ENCODE data around the gene XPNPEP1.

DNA sequence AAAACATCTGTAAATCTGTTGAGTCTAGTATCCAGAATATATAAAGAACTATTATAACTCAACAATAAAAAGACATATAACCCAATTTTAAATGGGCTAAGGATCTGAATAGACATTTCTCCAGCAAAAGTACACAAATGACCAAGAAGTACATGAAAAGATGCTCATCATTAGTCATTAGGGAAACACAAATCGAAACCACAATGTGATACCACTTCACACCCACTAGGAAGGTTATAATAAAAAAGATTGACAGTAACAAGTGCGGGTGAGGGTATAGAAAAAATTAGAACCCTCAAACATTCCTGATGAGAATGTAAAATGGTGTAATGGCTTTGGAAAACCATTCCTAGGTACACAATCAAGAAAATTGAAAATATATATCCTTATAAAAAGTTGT lies 4.1 kb downstream of the XPNPEP1 start:
- TF ChIP-seq, protein P1, sequence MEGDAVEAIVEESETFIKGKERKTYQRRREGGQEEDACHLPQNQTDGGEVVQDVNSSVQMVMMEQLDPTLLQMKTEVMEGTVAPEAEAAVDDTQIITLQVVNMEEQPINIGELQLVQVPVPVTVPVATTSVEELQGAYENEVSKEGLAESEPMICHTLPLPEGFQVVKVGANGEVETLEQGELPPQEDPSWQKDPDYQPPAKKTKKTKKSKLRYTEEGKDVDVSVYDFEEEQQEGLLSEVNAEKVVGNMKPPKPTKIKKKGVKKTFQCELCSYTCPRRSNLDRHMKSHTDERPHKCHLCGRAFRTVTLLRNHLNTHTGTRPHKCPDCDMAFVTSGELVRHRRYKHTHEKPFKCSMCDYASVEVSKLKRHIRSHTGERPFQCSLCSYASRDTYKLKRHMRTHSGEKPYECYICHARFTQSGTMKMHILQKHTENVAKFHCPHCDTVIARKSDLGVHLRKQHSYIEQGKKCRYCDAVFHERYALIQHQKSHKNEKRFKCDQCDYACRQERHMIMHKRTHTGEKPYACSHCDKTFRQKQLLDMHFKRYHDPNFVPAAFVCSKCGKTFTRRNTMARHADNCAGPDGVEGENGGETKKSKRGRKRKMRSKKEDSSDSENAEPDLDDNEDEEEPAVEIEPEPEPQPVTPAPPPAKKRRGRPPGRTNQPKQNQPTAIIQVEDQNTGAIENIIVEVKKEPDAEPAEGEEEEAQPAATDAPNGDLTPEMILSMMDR (IDR thresholded peaks at IDR 0.05; ENCODE audit: low read length), result no peak
- no peak for TF ChIP-seq EZH2 (IDR thresholded peaks at IDR 0.05; ENCODE audit: borderline replicate concordance, low read length)

All from OCI-LY1 (cell line).